DMS114 treated with DMSO at 0.1 percent for 48 hours (cell line): ENCODE data around the gene TMEM243.

ENCODE experiments used
- DNase-seq: peaks from one replicate; lab custom pipeline; 2025; ENCODE audit not compliant: unreplicated experiment; lab: John Stamatoyannopoulos, UW

Gene TMEM243

GRCh38 chr7:87159538-87159937, 60.0 kb downstream of the TMEM243 start:
- no peak for DNase-seq

- no peak for DNase-seq
Observed at GRCh38 chr7:87156709-87157108, 62.8 kb downstream of the TMEM243 start.

GRCh38 chr7:87155788-87156187, 63.7 kb downstream of the TMEM243 start:
- DNase-seq = no peak

GRCh38 chr7:87154569-87154968, 65.0 kb downstream of the TMEM243 start:
- DNase-seq = no peak

- no peak for DNase-seq
Observed at GRCh38 chr7:87154166-87154565, 65.4 kb downstream of the TMEM243 start.

GRCh38 chr7:87152897-87153641, 66.5 kb downstream of the TMEM243 start:
- DNase-seq = no peak

- peak; percentile 89 for DNase-seq
Observed at GRCh38 chr7:87152112-87152896, 67.2 kb downstream of the TMEM243 start, which contains the start of gene DMTF1. Gene DMTF1, plus strand, starts transcription at chr7:87152453. Its CDS starts 12,489 bp downstream, at chr7:87164942.

- no peak for DNase-seq
Observed at GRCh38 chr7:87151729-87152111, 67.8 kb downstream of the TMEM243 start.

GRCh38 chr7:87151002-87151728, 68.4 kb downstream of the TMEM243 start:
- no peak for DNase-seq

GRCh38 chr7:87148332-87148955, 71.1 kb downstream of the TMEM243 start:
- peak; percentile 72 for DNase-seq

- no peak for DNase-seq
Observed at GRCh38 chr7:87147500-87147899, 72.0 kb downstream of the TMEM243 start.

GRCh38 chr7:87146740-87147386, 72.7 kb downstream of the TMEM243 start:
- DNase-seq = no peak
